SIG-M5 treated with dmso at 0.1 percent for 504 hours (cell line): Measurements from ENCODE around the gene CUX1.
"Not testable (repeated sequence)": the region's sequence is repeated elsewhere in the genome, so short reads cannot be mapped to it uniquely, and the experiment has no call there.

Source experiments
- DNase-seq: peaks from one replicate; lab custom pipeline; 2025; ENCODE audit not compliant: unreplicated experiment; lab: John Stamatoyannopoulos, UW

The CUX1 gene

GRCh38 chr7:102318482-102318971 is 501.1 kb downstream of the CUX1 start:
- DNase-seq = peak; percentile 50

GRCh38 chr7:102319671-102320070 is 502.2 kb downstream of the CUX1 start:
- no peak for DNase-seq

- no peak for DNase-seq
Observed at GRCh38 chr7:102320181-102320580, 502.8 kb downstream of the CUX1 start.

GRCh38 chr7:102320601-102321350 is 503.4 kb downstream of the CUX1 start:
- DNase-seq = no peak

- no peak for DNase-seq
Observed at GRCh38 chr7:102321351-102322201, 504.1 kb downstream of the CUX1 start.

- no peak for DNase-seq
Observed at GRCh38 chr7:102322202-102322715, 504.8 kb downstream of the CUX1 start.

- DNase-seq = no peak
Observed at GRCh38 chr7:102323914-102324195, 506.4 kb downstream of the CUX1 start.

GRCh38 chr7:102325106-102325505 is 507.7 kb downstream of the CUX1 start:
- not testable (repeated sequence) for DNase-seq

- DNase-seq = no peak
Observed at GRCh38 chr7:102326157-102326889, 508.9 kb downstream of the CUX1 start.

- DNase-seq = not testable (repeated sequence)
Observed at GRCh38 chr7:102327183-102327582, 509.8 kb downstream of the CUX1 start.

GRCh38 chr7:102328863-102329262 is 511.4 kb downstream of the CUX1 start:
- not testable (repeated sequence) for DNase-seq

- peak; percentile 27 for DNase-seq
Observed at GRCh38 chr7:102329366-102329765, 511.9 kb downstream of the CUX1 start.

GRCh38 chr7:102330666-102331460 is 513.4 kb downstream of the CUX1 start:
- DNase-seq = not testable (repeated sequence)
